PC-3 (cell line): Measurements from ENCODE around the gene SEMA6B.

Experiments used
- CTCF ChIP-seq: fragments of 300-600 bp; sonication (generic); conservative IDR thresholded peaks from 2 replicates; pipeline ENCODE4 v1.5.1; 2017; ENCODE audit warnings: antibody characterized with exemption, low read depth, mild to moderate bottlenecking, low read length
- EZH2 ChIP-seq: fragments of 300-600 bp; sonication (generic); IDR thresholded peaks from one replicate; pipeline ENCODE4 v1.6.1; 2017; ENCODE audit warnings: antibody characterized with exemption, mild to moderate bottlenecking, low read length; ENCODE audit not compliant: unreplicated experiment
- EZH2phosphoT487 ChIP-seq: fragments of 300-600 bp; sonication (generic); IDR thresholded peaks from 2 replicates; pipeline ENCODE4 v1.6.1; 2018; ENCODE audit warnings: mild to moderate bottlenecking, antibody characterized with exemption, low read length, borderline replicate concordance

DNA sequence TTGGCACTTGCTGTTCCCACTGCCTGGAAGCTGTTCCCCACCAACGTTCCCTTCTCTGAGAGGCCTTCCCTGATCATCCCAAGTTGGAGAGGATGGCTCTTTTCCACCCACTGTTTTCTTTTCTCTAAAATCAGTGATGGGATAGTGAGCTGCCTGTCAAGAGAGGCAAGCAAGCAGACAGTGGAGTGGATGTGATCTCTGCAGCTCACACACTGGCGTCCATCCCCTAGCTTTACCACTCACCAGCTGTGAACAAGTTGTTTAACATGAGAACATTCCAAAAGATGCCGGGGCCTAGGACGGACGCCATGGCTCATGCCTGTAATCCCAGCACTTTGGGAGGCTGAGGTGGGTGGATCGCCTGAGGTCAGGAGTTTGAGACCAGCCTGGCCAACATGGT, 28.0 kb upstream of the SEMA6B start:
- no peak for TF ChIP-seq CTCF
- no peak for TF ChIP-seq EZH2
- TF ChIP-seq EZH2phosphoT487 = no peak
